GM23338 (cell line): ENCODE measurements around the gene ANKRD44. TPM values are rescaled to one million over a fixed set of nuclear protein-coding genes. Genes with fewer than 3 reads are reported as not detected.

Source experiments
- ATAC-seq: fragments of 200-7000 bp; cut with Tn5 transposase; 3 replicates; pipeline ENCODE4 v1.9.1; 2020
- DNase-seq: peaks from one replicate; pipeline ENCODE4 v3.0.0-alpha.2; 2015; ENCODE audit warnings: low spot score
- H2AFZ ChIP-seq: fragments of 200-600 bp; sonication (generic); 2 replicates; pipeline ENCODE4 v1.8.0; 2016; ENCODE audit warnings: antibody characterized with exemption, mild to moderate bottlenecking, moderate library complexity
- H3F3A ChIP-seq: fragments of 200-600 bp; sonication (generic); replicated peaks from 2 replicates; pipeline ENCODE4 v1.8.0; 2017; ENCODE audit warnings: antibody characterized with exemption, mixed run types, low read depth
- H3K27ac ChIP-seq: fragments of 200-600 bp; sonication (generic); 2 replicates; pipeline ENCODE4 v1.6.1; 2016; ENCODE audit warnings: low read depth
- H3K27me3 ChIP-seq: fragments of 200-600 bp; sonication (generic); 2 replicates; pipeline ENCODE4 v1.8.0; 2016; ENCODE audit warnings: mild to moderate bottlenecking, mixed run types, moderate library complexity; ENCODE audit not compliant: insufficient read depth
- H3K36me3 ChIP-seq: fragments of 200-600 bp; sonication (generic); 2 replicates; pipeline ENCODE4 v1.8.0; 2016; ENCODE audit warnings: mild to moderate bottlenecking; ENCODE audit not compliant: insufficient read depth
- H3K4me1 ChIP-seq: fragments of 200-600 bp; sonication (generic); 2 replicates; pipeline ENCODE4 v1.8.0; 2016; ENCODE audit warnings: mild to moderate bottlenecking, moderate library complexity; ENCODE audit not compliant: insufficient read depth
- H3K4me2 ChIP-seq: fragments of 200-600 bp; sonication (generic); 2 replicates; pipeline ENCODE4 v1.7.1; 2017; ENCODE audit warnings: mixed run types
- H3K4me3 ChIP-seq: fragments of 200-600 bp; sonication (generic); 2 replicates; pipeline ENCODE4 v1.6.1; 2016; ENCODE audit warnings: mixed run types
- H3K79me2 ChIP-seq: fragments of 200-600 bp; sonication (generic); replicated peaks from 2 replicates; pipeline ENCODE4 v1.8.0; 2017; ENCODE audit warnings: mild to moderate bottlenecking; ENCODE audit not compliant: insufficient read depth
- H3K9me2 ChIP-seq: fragments of 200-600 bp; sonication (generic); 2 replicates; pipeline ENCODE4 v1.8.0; 2017; ENCODE audit not compliant: insufficient read depth
- H4K20me1 ChIP-seq: fragments of 200-600 bp; sonication (generic); replicated peaks from 2 replicates; pipeline ENCODE4 v1.8.0; 2017; ENCODE audit warnings: mild to moderate bottlenecking; ENCODE audit not compliant: insufficient read depth
- H3K27ac Mint-ChIP-seq: 2 replicates; pipeline ENCODE4 v1.8.0; 2020; ENCODE audit warnings: inconsistent platforms, mild to moderate bottlenecking, moderate library complexity, mixed read lengths
- H3K27me3 Mint-ChIP-seq: 3 replicates; pipeline ENCODE4 v1.8.0; 2022; ENCODE audit warnings: low read depth, mild to moderate bottlenecking, moderate library complexity, mixed read lengths, inconsistent platforms; ENCODE audit not compliant: insufficient read depth, poor library complexity
- H3K36me3 Mint-ChIP-seq: 3 replicates; pipeline ENCODE4 v1.8.0; 2021; ENCODE audit warnings: low read depth, mild to moderate bottlenecking, inconsistent platforms, moderate library complexity, mixed read lengths
- H3K4me1 Mint-ChIP-seq: 3 replicates; pipeline ENCODE4 v1.8.0; 2020; ENCODE audit warnings: mild to moderate bottlenecking, inconsistent platforms, mixed read lengths
- H3K4me3 Mint-ChIP-seq: 3 replicates; pipeline ENCODE4 v1.8.0; 2021; ENCODE audit warnings: moderate library complexity, mild to moderate bottlenecking, inconsistent platforms, mixed read lengths
- H3K9me3 Mint-ChIP-seq: 3 replicates; pipeline ENCODE4 v1.8.0; 2020; ENCODE audit warnings: moderate library complexity, mild to moderate bottlenecking, inconsistent platforms, mixed read lengths
- CREB1 ChIP-seq: fragments of 250-450 bp; sonication (Bioruptor Pico); IDR thresholded peaks from 2 replicates; pipeline ENCODE4 v1.5.0; 2020; ENCODE audit warnings: low read depth, mild to moderate bottlenecking, moderate library complexity
- CTCF ChIP-seq, 2 experiments: fragments of 200-600 bp in 1 of 2; sonication (generic) in 1 of 2; conservative IDR thresholded peaks; 2 replicates each; pipeline versions ENCODE4 v1.5.1 to v1.6.1; 2016 to 2017; ENCODE audit warnings: antibody characterized with exemption in 2 of 2, low read depth in 2 of 2, mild to moderate bottlenecking in 2 of 2, moderate library complexity in 1 of 2
- ETS1 ChIP-seq: IDR thresholded peaks from 2 replicates; pipeline ENCODE4 v1.6.1; 2016; ENCODE audit warnings: antibody characterized with exemption
- EZH2 ChIP-seq: fragments of 200-600 bp; sonication (generic); IDR thresholded peaks from one replicate; pipeline ENCODE4 v1.8.0; 2017; ENCODE audit warnings: antibody characterized with exemption, mild to moderate bottlenecking, low read depth; ENCODE audit not compliant: unreplicated experiment
- EZH2phosphoT487 ChIP-seq: fragments of 200-600 bp; sonication (generic); IDR thresholded peaks from one replicate; pipeline ENCODE4 v1.8.1; 2018; ENCODE audit warnings: antibody characterized with exemption; ENCODE audit not compliant: unreplicated experiment
- JUNB ChIP-seq: IDR thresholded peaks from one replicate; pipeline ENCODE4 v1.6.1; 2016; ENCODE audit warnings: antibody characterized with exemption; ENCODE audit not compliant: unreplicated experiment
- POLR2AphosphoS5 ChIP-seq: IDR thresholded peaks from 2 replicates; pipeline ENCODE4 v1.6.1; 2016; ENCODE audit warnings: antibody characterized with exemption, low read depth
- REST ChIP-seq: IDR thresholded peaks from one replicate; pipeline ENCODE4 v1.6.1; 2018; ENCODE audit warnings: antibody characterized with exemption; ENCODE audit not compliant: unreplicated experiment
- STAT1 ChIP-seq: IDR thresholded peaks from one replicate; pipeline ENCODE4 v1.6.1; 2016; ENCODE audit warnings: antibody characterized with exemption; ENCODE audit not compliant: unreplicated experiment
- ZNF114 ChIP-seq: fragments of 250-450 bp; sonication (Bioruptor Pico); IDR thresholded peaks from 2 replicates; pipeline ENCODE4 v1.5.0; 2020; ENCODE audit warnings: mild to moderate bottlenecking, moderate library complexity
- ZNF331 ChIP-seq: fragments of 250-450 bp; sonication (Bioruptor Pico); IDR thresholded peaks from 2 replicates; pipeline ENCODE4 v1.5.0; 2020; ENCODE audit warnings: low read depth, mild to moderate bottlenecking, moderate library complexity
- polyA plus RNA-seq: library from polyadenylated mRNA; unstranded; fragments of >200 nt; fragmentation: Nextera tagmentation; extraction: Ambion mirVana; gene quantifications from 2 replicates; pipeline ENCODE4 v1.2.1, GENCODE V29; 2016
- total RNA-seq: library from RNA; depleted of rRNA; stranded (reverse); fragments of >200 nt; shearing (Covaris generic); gene quantifications from 2 replicates; pipeline ENCODE4 v1.2.3, GENCODE V29; 2014

The ANKRD44 gene
- total and polyA plus RNA-seq, 2 experiments from 2014 or later = 0.44 to 0.56 TPM

- Histone ChIP-seq H3K4me1 (no peaks in the 10 kb centered on the region), H3K4me2 (no peak overlapping the region), H3K27me3 (no peaks in the 10 kb centered on the region), H2AFZ (peak overlapping the region; percentile 38; the same call in 1 of the 2 replicates), H4K20me1 (no peaks in the 10 kb centered on the region), H3K4me3 (no peak overlapping the region), H3K9me2 (no peaks in the 10 kb centered on the region), H3F3A (no peaks in the 10 kb centered on the region), H3K27ac (no peak overlapping the region), H3K79me2 (no peaks in the 10 kb centered on the region), H3K36me3 (no peaks in the 10 kb centered on the region)
- DNase-seq = peak; percentile 11
- H3K9me3 Mint-ChIP-seq = no peaks in the 10 kb centered on the region
- ATAC-seq = peak; percentile 90
- no peak for TF ChIP-seq CTCF (conservative IDR thresholded peaks at IDR 0.05; ENCODE audit: low read depth in 2 of 2)
- H3K27me3 Mint-ChIP-seq = peaks cover 3% of the 10 kb centered on the region
- H3K4me1 Mint-ChIP-seq = peaks cover 6% of the 10 kb centered on the region; the same call in 1 of the 3 replicates
- H3K4me3 Mint-ChIP-seq = no peak overlapping the region
- H3K27ac Mint-ChIP-seq = no peak overlapping the region
- no peaks in the 10 kb centered on the region for H3K36me3 Mint-ChIP-seq
Observed at GRCh38 chr2:197234671-197235191, 75.8 kb downstream of the ANKRD44 start.

- no peaks in the 10 kb centered on the region for H3K27me3 ChIP-seq
- no peak overlapping the region for H3K4me2 ChIP-seq
- DNase-seq (no peak), ATAC-seq (no peak)
- no peaks in the 10 kb centered on the region for H3F3A ChIP-seq
- no peaks in the 10 kb centered on the region for H3K4me1 ChIP-seq
- H3K27me3 Mint-ChIP-seq = peaks cover 3% of the 10 kb centered on the region
- H3K9me3 Mint-ChIP-seq = no peaks in the 10 kb centered on the region
- no peaks in the 10 kb centered on the region for H3K36me3 Mint-ChIP-seq
- H3K4me1 Mint-ChIP-seq = peaks cover 6% of the 10 kb centered on the region; the same call in 1 of the 3 replicates
- H3K79me2 ChIP-seq = no peaks in the 10 kb centered on the region
- no peak overlapping the region for H2AFZ ChIP-seq
- H3K27ac ChIP-seq = no peak overlapping the region
- H3K4me3 Mint-ChIP-seq = no peak overlapping the region
- no peak overlapping the region for H3K27ac Mint-ChIP-seq
- H3K9me2 ChIP-seq = no peaks in the 10 kb centered on the region
- no peaks in the 10 kb centered on the region for H3K36me3 ChIP-seq
- no peaks in the 10 kb centered on the region for H4K20me1 ChIP-seq
- no peak overlapping the region for H3K4me3 ChIP-seq
- TF ChIP-seq ZNF114 (CRISPR knock-in tag) (no peak), EZH2 (no peak), STAT1 (no peak), ZNF331 (no peak), JUNB (no peak), ETS1 (no peak), EZH2phosphoT487 (no peak), REST (no peak), CTCF (conservative IDR thresholded peaks at IDR 0.05; ENCODE audit: low read depth in 2 of 2) (no peak), CREB1 (CRISPR knock-in tag) (no peak), POLR2AphosphoS5 (no peak)
Observed at GRCh38 chr2:197233473-197233872, 77.1 kb downstream of the ANKRD44 start.
